ENCODE measurements around the gene CXorf38. TPM values are rescaled to one million over a fixed set of nuclear protein-coding genes. Genes with fewer than 3 reads are reported as not detected.
A peak's percentile ranks its signal among the peaks of the same experiment; 100 is the strongest.

Gene CXorf38, protein sequence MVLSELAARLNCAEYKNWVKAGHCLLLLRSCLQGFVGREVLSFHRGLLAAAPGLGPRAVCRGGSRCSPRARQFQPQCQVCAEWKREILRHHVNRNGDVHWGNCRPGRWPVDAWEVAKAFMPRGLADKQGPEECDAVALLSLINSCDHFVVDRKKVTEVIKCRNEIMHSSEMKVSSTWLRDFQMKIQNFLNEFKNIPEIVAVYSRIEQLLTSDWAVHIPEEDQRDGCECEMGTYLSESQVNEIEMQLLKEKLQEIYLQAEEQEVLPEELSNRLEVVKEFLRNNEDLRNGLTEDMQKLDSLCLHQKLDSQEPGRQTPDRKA
- 10.5 and 10.8 TPM in 2 replicates for total RNA-seq (2021)
- long read RNA-seq, transcript CXorf38-201 (7 exons, 2,118 nt) = major isoform, 43 of 57 reads
- long read RNA-seq, partial matches to known transcripts = 8 of 57 reads
- long read RNA-seq, other reads (novel, unspliced or antisense) = 6 of 57 reads

- Histone ChIP-seq H2BK120ac (ENCODE audit: low read depth, low read length, poor library complexity, severe bottlenecking) (no peak within 1 kb of the TSS), H3K9ac (ENCODE audit: extremely low read depth, insufficient read length, low read length) (peak within 1 kb of the TSS; percentile 25), H3K14ac (ENCODE audit: insufficient read depth, low read length) (no peak within 1 kb of the TSS), H3K4me2 (ENCODE audit: insufficient read depth, insufficient read length, low read length) (peak within 1 kb of the TSS; percentile 67), H2BK5ac (ENCODE audit: insufficient read length, low read length) (no peak within 1 kb of the TSS), H3K4me1 (ENCODE audit: insufficient read depth, low read length) (no peaks in the 10 kb centered on the region), H3K79me2 (ENCODE audit: insufficient read depth, low read length) (peaks cover 7% of the 10 kb centered on the region; the same call in 1 of the 2 replicates), H3K27ac (ENCODE audit: insufficient read length, low read depth, low read length) (peak within 1 kb of the TSS; percentile 54), H3K9me3 (ENCODE audit: control insufficient read depth, low read depth, low read length) (no peaks in the 10 kb centered on the region), H3T11ph (ENCODE audit: low read length) (no peak within 1 kb of the TSS), H4K20me1 (ENCODE audit: control insufficient read depth, insufficient read depth, insufficient read length) (no peaks in the 10 kb centered on the region), H2AFZ (ENCODE audit: low read length) (no peak within 1 kb of the TSS), H3K18ac (ENCODE audit: insufficient read length, low read depth, low read length) (no peak within 1 kb of the TSS), H3K56ac (ENCODE audit: insufficient read length, low read depth, low read length) (no peak within 1 kb of the TSS), H4K8ac (replicated peaks; ENCODE audit: insufficient read length, low read depth, low read length) (no peak within 1 kb of the TSS), H3K23ac (ENCODE audit: insufficient read length, low read depth, low read length) (no peak within 1 kb of the TSS), H3K27me3 (ENCODE audit: insufficient read depth, low read length) (no peaks in the 10 kb centered on the region), H3K23me2 (ENCODE audit: insufficient read length, low read depth, low read length, poor library complexity, severe bottlenecking) (no peaks in the 10 kb centered on the region), H3K79me1 (ENCODE audit: insufficient read depth, low read depth, low read length, poor library complexity, severe bottlenecking) (no peaks in the 10 kb centered on the region), H2BK15ac (ENCODE audit: low read depth, low read length) (no peak within 1 kb of the TSS), H3K4ac (ENCODE audit: low read depth, low read length) (no peak within 1 kb of the TSS), H2BK12ac (ENCODE audit: insufficient read length, low read depth, low read length) (no peak within 1 kb of the TSS), H4K5ac (ENCODE audit: insufficient read length, low read depth, low read length) (no peak within 1 kb of the TSS), H2BK20ac (ENCODE audit: low read depth, low read length, poor library complexity, severe bottlenecking) (no peak within 1 kb of the TSS), H2AK5ac (ENCODE audit: insufficient read length, low read length) (no peak within 1 kb of the TSS), H4K91ac (ENCODE audit: insufficient read length, low read depth, low read length) (no peak within 1 kb of the TSS)
- H3K4me3 Mint-ChIP-seq = peak within 1 kb of the TSS; percentile 89 to 94
- H3K27ac Mint-ChIP-seq = peak within 1 kb of the TSS; percentile 87 to 98 (median 98); a peak in 6 of 7 replicates
- peaks cover 5 to 34% (median 33%) of the 10 kb centered on the region in 3 experiments for H3K36me3 Mint-ChIP-seq (ENCODE audit: insufficient read depth in 1 of 3, low read depth in 3 of 3)
- H3K9me3 Mint-ChIP-seq = peaks cover 40 to 46% of the 10 kb centered on the region in 2 experiments
- no CpG with 5 or more reads among the region's 66 CpGs for WGBS (ENCODE audit: extremely low coverage, insufficient read length, low lambda C conversion rate)
- H3K27me3 Mint-ChIP-seq (ENCODE audit: low read depth) = no peaks in the 10 kb centered on the region
- peak; percentile 46; the same call in 2 of the 3 replicates for TF ChIP-seq CTCF (conservative IDR thresholded peaks at IDR 0.05)
- H3K4me1 Mint-ChIP-seq = peaks cover 10 to 24% of the 10 kb centered on the region in 2 experiments
- DNase-seq = peak; percentile 96
Observed at GRCh38 chrX:40647307-40648197, at the start of gene CXorf38. Gene CXorf38, minus strand, starts transcription at chrX:40647561. Its CDS starts 41 bp downstream, at chrX:40647520.
